Measurements from ENCODE around the gene KRTAP5-2. TPM values are rescaled to one million over a fixed set of nuclear protein-coding genes. Genes with fewer than 3 reads are reported as not detected.

The KRTAP5-2 gene
- total and polyA plus RNA-seq, 10 donors: not detected

- Histone ChIP-seq H3K36me3 (peaks cover 0 to 30% (median 3%) of the 10 kb centered on the region in 6 donors), H3K4me1 (peaks cover 4 to 36% (median 19%) of the 10 kb centered on the region in 6 donors), H3K27me3 (replicated peaks in 1 of 7) (peaks cover 0 to 84% (median 3%) of the 10 kb centered on the region in 7 donors), H3K9me3 (no peaks in the 10 kb centered on the region), H3K4me3 (no peak overlapping the region), H3K27ac (no peak overlapping the region)
- WGBS, 5 donors: 61 to 74% (median 71%) methylated on average over 8 to 9 of the region's 9 CpGs
- TF ChIP-seq POLR2AphosphoS5 (IDR thresholded peaks at IDR 0.05) (no peak), POLR2A (IDR thresholded peaks at IDR 0.05) (no peak), CTCF (IDR thresholded peaks at IDR 0.05 in 8 of 11, conservative IDR thresholded peaks at IDR 0.05 in 3 of 11) (no peak)
- no peak for DNase-seq
- intact Hi-C loops (cut with DNase I; ENCODE audit: low total_unique reads): no loop called here
These were observed 42.4 kb downstream of the KRTAP5-2 start for GRCh38 chr11:1555713-1556153.

GRCh38 chr11:1554981-1555712, 42.9 kb downstream of the KRTAP5-2 start:
- Histone ChIP-seq H3K27ac (no peak overlapping the region), H3K36me3 (peaks cover 0 to 24% (median 3%) of the 10 kb centered on the region in 6 donors), H3K27me3 (replicated peaks in 1 of 7) (peaks cover 0 to 81% (median 3%) of the 10 kb centered on the region in 7 donors), H3K9me3 (no peaks in the 10 kb centered on the region), H3K4me1 (peaks cover 4 to 32% (median 19%) of the 10 kb centered on the region in 6 donors), H3K4me3 (no peak overlapping the region)
- no peak for DNase-seq
- intact Hi-C loops (cut with DNase I; ENCODE audit: low total_unique reads): no loop called here
- 78 to 86% (median 81%) methylated on average over 5 to 13 of the region's 13 CpGs for WGBS, 5 donors
- TF ChIP-seq CTCF (IDR thresholded peaks at IDR 0.05 in 8 of 11, conservative IDR thresholded peaks at IDR 0.05 in 3 of 11) (no peak), POLR2AphosphoS5 (IDR thresholded peaks at IDR 0.05) (no peak), POLR2A (IDR thresholded peaks at IDR 0.05) (no peak)

- Histone ChIP-seq H3K27ac (no peak overlapping the region), H3K27me3 (replicated peaks in 1 of 7) (peaks cover 0 to 81% (median 3%) of the 10 kb centered on the region in 7 donors), H3K4me3 (no peak overlapping the region), H3K9me3 (no peaks in the 10 kb centered on the region), H3K36me3 (peaks cover 0 to 22% (median 3%) of the 10 kb centered on the region in 6 donors), H3K4me1 (peaks cover 0 to 20% (median 10%) of the 10 kb centered on the region in 6 donors)
- intact Hi-C loops (cut with DNase I; ENCODE audit: low total_unique reads): no loop called here
- DNase-seq: no peak
- WGBS, 5 donors: 58 to 72% (median 66%) methylated on average over 16 to 20 of the region's 20 CpGs
- TF ChIP-seq CTCF (IDR thresholded peaks at IDR 0.05 in 8 of 11, conservative IDR thresholded peaks at IDR 0.05 in 3 of 11) (no peak), POLR2AphosphoS5 (IDR thresholded peaks at IDR 0.05) (no peak), POLR2A (IDR thresholded peaks at IDR 0.05) (no peak)
These were observed 44.1 kb downstream of the KRTAP5-2 start for GRCh38 chr11:1553808-1554594.

Data from spleen (tissue), 11 donors.